Measurements from ENCODE around the gene RPL35. TPM values are rescaled to one million over a fixed set of nuclear protein-coding genes. Genes with fewer than 3 reads are reported as not detected.
"Not testable (repeated sequence)": the region's sequence is repeated elsewhere in the genome, so short reads cannot be mapped to it uniquely, and the experiment has no call there.

Gene RPL35
- total RNA-seq, 4 donors from 2014 or later = 1,231 to 2,313 (median 2,047) TPM

DNA sequence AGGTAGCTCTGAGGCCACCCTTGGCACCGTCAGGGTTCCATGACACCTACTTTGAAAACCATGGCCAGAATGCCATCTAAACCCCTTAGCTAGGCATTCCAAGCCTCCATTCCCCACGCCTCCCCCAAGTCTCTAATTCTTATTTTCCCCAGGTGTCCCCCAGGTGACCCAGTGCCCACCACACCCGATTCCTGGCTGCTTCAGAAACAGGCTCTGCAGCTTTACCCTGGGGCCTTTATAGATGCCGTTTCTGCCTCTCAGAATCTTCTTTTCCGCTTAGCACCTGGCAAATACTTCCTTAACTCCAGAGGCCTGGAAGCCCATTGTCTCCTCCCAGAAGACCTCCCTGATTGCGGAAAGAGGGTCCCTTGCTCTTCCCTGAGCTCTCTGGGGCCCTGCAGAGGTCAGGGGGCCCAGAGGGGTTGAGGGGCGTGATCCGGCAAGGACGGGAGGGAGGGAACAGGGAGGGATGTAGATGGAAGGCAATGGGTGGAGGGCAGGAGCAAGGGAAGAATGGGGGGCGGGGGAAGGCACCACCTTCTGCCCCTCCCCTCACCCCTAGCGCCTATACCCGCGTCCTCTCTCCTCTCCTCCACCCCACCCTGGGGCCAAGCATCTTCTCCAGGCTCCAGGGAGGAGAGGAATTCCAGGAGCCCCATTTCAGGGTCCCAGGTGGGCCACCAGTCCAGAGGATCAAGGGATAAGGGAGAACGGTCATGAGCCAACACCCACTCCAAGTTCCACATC is 20.5 kb downstream of the RPL35 start:
- Histone ChIP-seq H3K36me3 (no peaks in the 10 kb centered on the region), H3K9me3 (no peaks in the 10 kb centered on the region), H3K4me1 (peaks cover 5 to 21% of the 10 kb centered on the region in 2 donors), H3K4me3 (replicated peaks in 1 of 3) (no peak overlapping the region), H3K27ac (peak overlapping the region; percentile 30 to 54 (median 48)), H3K27me3 (no peaks in the 10 kb centered on the region)
- 84 to 87% methylated on average over 14 of the region's 14 CpGs for WGBS, 2 donors
- no peak for TF ChIP-seq POLR2A (IDR thresholded peaks at IDR 0.05)
- TF ChIP-seq, protein P1, sequence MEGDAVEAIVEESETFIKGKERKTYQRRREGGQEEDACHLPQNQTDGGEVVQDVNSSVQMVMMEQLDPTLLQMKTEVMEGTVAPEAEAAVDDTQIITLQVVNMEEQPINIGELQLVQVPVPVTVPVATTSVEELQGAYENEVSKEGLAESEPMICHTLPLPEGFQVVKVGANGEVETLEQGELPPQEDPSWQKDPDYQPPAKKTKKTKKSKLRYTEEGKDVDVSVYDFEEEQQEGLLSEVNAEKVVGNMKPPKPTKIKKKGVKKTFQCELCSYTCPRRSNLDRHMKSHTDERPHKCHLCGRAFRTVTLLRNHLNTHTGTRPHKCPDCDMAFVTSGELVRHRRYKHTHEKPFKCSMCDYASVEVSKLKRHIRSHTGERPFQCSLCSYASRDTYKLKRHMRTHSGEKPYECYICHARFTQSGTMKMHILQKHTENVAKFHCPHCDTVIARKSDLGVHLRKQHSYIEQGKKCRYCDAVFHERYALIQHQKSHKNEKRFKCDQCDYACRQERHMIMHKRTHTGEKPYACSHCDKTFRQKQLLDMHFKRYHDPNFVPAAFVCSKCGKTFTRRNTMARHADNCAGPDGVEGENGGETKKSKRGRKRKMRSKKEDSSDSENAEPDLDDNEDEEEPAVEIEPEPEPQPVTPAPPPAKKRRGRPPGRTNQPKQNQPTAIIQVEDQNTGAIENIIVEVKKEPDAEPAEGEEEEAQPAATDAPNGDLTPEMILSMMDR (IDR thresholded peaks at IDR 0.05) = no peak
- no peak for DNase-seq
- intact Hi-C loops (cut with DNase I) = no loop called here

DNA sequence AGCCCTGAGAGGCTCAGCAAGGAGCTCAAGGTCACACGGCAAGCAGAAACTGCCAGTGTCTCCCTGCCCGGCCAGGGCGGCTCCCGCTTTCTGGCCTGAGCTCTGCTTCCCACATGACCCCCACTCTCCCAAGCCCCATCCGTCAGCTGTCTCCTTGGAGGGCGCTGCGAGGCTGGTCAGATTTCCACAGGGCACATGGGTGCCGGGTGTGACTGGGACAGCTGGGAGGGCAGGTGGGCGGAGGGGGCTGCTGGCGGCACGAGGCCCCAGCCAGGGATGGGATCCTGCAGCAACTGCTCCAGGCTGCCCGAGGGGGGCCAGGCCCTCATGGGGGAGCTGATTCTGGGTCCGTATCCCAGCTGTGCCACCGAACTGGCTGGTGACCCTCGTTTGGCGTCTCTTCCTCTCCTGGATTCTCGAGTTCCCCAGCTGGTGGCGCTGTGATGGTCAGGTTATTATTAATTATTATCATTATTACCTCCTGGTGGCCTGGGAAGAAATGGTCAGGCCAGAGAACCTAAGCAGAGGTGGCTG is 21.4 kb downstream of the RPL35 start:
- H3K36me3 ChIP-seq = no peaks in the 10 kb centered on the region
- H3K27me3 ChIP-seq = no peaks in the 10 kb centered on the region
- intact Hi-C loops (cut with DNase I) = no loop called here
- no peaks in the 10 kb centered on the region for H3K9me3 ChIP-seq
- no peak overlapping the region for H3K4me3 ChIP-seq (replicated peaks in 1 of 3)
- H3K27ac ChIP-seq = no peak overlapping the region
- peaks cover 7 to 28% of the 10 kb centered on the region in 2 donors for H3K4me1 ChIP-seq
- no peak for DNase-seq
- 73 to 88% methylated on average over 5 to 13 of the region's 18 CpGs for WGBS, 2 donors
- TF ChIP-seq, protein P1 (IDR thresholded peaks at IDR 0.05) = no peak
- no peak for TF ChIP-seq POLR2A (IDR thresholded peaks at IDR 0.05)

DNA sequence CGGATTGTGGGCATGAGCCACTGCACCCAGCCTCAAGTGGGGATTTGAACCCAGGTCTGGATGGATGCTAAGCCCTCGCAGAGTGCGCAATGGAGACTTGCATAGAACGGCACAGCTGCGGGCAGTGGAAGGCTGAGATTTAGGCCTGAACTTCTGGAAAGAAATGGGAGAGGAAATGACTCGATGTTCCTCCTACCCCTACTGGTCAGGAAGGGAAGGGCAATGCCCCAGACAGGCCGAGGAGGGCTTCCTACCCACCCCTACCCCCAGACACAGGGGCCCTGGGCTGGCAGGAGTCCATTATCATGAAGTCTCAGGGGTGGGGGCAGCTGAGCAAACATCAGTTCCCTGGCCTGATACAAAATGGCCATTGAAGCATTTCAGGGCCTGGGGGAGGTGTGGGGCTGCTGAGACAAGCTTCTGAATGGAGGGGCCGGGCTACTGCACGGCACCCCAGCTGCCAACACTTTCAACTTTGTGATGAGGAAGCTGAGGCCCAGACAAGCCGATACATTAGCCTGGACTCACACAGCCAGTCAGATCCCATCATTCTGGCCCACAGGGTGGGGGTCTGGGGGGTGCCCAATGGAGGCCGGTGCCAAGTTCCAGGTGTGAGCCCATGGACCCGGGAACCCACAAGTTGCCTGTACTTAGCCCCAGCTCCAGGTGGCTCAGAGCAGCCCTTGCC is 22.0 kb downstream of the RPL35 start:
- Histone ChIP-seq H3K9me3 (no peaks in the 10 kb centered on the region), H3K4me3 (replicated peaks in 1 of 3) (no peak overlapping the region), H3K4me1 (peaks cover 13 to 34% of the 10 kb centered on the region in 2 donors), H3K36me3 (no peaks in the 10 kb centered on the region), H3K27ac (no peak overlapping the region), H3K27me3 (no peaks in the 10 kb centered on the region)
- intact Hi-C loops (cut with DNase I) = loop anchor here (5.0 kb wide), 1 partner anchor 62 kb away; the partner anchor contains the start of gene OLFML2A
- TF ChIP-seq, protein P1 (IDR thresholded peaks at IDR 0.05) = peak in 4 of 6 experiments; percentile 21 to 42 (median 24)
- TF ChIP-seq POLR2A (IDR thresholded peaks at IDR 0.05) = no peak
- DNase-seq = no peak
- 80 to 82% methylated on average over 10 to 11 of the region's 12 CpGs for WGBS, 2 donors

DNA sequence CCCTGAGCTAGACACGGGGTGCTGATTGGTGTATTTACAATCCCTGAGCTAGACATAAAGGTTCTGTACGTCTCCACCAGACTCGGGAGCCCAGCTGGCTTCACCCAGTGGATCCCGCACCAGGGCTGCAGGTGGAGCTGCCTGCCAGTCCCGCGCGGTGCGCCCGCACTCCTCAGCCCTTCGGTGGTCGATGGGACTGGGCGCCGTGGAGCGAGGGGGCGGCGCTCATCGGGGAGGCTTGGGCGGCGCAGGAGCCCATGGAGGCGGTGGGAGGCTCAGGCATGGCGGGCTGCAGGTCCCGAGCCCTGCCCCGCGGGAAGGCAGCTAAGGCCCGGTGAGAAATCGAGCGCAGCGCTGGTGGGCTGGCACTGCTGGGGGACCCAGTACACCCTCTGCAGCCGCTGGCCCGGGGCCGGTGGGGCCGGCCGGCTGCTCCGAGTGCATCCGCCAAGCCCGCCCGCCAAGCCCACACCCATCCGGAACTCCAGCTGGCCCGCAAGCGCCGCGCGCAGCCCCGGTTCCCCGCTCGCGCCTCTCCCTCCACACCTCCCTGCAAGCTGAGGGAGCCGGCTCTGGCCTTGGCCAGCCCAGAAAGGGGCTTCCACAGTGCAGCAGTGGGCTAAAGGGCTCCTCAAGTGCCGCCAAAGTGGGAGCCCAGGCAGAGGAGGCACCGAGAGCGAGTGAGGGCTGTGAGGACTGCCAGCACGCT is 23.0 kb downstream of the RPL35 start:
- not testable (repeated sequence) for H3K36me3 ChIP-seq; H3K4me3 ChIP-seq (replicated peaks in 1 of 3); DNase-seq; H3K27me3 ChIP-seq; H3K9me3 ChIP-seq; H3K27ac ChIP-seq
- intact Hi-C loops (cut with DNase I) = loop anchor here (5.0 kb wide), 1 partner anchor 61 kb away; the partner anchor contains the start of gene OLFML2A
- H3K4me1 ChIP-seq = peaks cover 17 to 30% of the 10 kb centered on the region in 2 donors
- 65 to 80% methylated on average over 5 to 20 of the region's 52 CpGs for WGBS, 2 donors

DNA sequence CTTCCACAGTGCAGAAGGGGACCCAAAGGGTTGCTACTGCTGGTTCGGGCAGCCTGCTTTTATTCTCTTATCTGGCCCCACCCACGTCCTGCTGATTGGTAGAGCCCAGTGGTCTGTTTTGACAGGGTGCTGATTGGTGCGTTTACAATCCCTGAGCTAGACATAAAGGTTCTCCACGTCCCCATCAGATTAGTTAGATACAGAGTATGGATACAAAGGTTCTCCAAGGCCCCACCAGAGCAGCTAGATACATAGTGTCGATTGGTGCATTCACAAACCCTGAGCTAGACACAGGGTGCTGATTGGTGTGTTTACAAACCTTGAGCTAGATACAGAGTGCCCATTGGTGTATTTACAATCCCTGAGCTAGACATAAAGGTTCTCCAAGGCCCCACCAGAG is 23.6 kb downstream of the RPL35 start:
- not testable (repeated sequence) for H3K9me3 ChIP-seq; H3K27ac ChIP-seq; H3K4me3 ChIP-seq (replicated peaks in 1 of 3); DNase-seq; H3K36me3 ChIP-seq; H3K27me3 ChIP-seq
- intact Hi-C loops (cut with DNase I) = loop anchor here (5.0 kb wide), 1 partner anchor 61 kb away; the partner anchor contains the start of gene OLFML2A
- H3K4me1 ChIP-seq = peaks cover 17 to 26% of the 10 kb centered on the region in 2 donors
- 72 to 83% methylated on average over 5 of the region's 5 CpGs for WGBS, 2 donors
